ENCODE data around the gene TCF4. TPM values are rescaled to one million over a fixed set of nuclear protein-coding genes. Genes with fewer than 3 reads are reported as not detected.

The TCF4 gene
- polyA plus RNA-seq, 3 donors, result 67.7 to 81.1 (median 69.2) TPM

DNA sequence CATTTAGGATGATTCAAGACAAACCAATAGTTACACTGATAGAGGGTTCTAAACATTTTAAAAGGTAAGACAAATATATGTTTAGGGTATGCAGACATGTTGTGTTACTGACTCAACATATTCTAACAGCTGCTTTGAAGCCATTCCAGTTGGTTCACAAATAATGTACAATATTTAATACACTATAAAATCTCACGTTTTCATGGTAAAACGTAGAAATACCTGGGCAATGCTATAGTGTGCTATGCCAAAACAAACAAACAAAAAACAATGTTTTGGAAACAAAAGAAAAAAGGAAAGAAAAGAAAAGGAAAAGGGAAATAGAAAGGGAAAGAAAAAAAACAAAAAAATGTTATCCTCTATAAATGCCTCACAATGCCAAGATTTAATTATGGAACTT lies 277.1 kb downstream of the TCF4 start:
- DNase-seq (ENCODE audit: low read depth in 3 of 3, low spot score in 2 of 3), result no peak

- DNase-seq (ENCODE audit: low read depth in 3 of 3, low spot score in 2 of 3), result no peak
Observed at GRCh38 chr18:55310044-55310676, 277.8 kb downstream of the TCF4 start.

- DNase-seq (ENCODE audit: low read depth in 3 of 3, low spot score in 2 of 3), result no peak
Observed at GRCh38 chr18:55309249-55309648, 278.7 kb downstream of the TCF4 start.

- no peak for DNase-seq (ENCODE audit: low read depth in 3 of 3, low spot score in 2 of 3)
Observed at GRCh38 chr18:55307505-55307904, 280.5 kb downstream of the TCF4 start.

DNA sequence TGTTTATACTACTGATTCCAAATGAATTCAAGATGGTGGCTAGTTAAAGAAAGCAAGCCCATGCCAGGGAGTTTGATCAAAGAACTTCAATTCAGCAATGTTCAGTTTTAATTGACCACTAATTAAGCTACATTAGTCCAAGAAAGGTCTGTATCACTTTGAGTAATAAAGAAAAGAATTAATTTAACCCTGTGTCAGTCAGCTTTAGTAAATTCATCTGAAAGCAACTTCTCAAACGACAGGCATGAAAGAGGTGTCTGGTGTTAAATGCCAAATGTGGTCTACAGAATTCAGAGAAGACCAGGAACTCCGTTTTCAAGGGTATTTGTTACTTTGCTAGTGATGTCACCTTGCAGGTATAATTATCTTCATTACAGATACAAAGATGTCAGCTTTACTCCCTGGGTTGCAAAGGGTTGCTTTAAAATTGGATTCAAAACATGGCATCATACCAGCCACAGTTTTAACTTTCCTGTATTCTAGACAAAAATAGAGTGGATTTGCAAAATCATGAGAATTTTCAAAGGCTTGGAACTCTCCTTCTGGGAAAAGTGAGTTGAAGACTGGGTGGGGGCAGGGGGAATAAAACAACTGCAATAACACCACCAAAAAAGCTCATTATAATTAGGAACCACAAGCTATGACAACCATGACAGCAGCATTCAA lies 281.5 kb downstream of the TCF4 start:
- DNase-seq (ENCODE audit: low read depth in 3 of 3, low spot score in 2 of 3), result no peak

DNA sequence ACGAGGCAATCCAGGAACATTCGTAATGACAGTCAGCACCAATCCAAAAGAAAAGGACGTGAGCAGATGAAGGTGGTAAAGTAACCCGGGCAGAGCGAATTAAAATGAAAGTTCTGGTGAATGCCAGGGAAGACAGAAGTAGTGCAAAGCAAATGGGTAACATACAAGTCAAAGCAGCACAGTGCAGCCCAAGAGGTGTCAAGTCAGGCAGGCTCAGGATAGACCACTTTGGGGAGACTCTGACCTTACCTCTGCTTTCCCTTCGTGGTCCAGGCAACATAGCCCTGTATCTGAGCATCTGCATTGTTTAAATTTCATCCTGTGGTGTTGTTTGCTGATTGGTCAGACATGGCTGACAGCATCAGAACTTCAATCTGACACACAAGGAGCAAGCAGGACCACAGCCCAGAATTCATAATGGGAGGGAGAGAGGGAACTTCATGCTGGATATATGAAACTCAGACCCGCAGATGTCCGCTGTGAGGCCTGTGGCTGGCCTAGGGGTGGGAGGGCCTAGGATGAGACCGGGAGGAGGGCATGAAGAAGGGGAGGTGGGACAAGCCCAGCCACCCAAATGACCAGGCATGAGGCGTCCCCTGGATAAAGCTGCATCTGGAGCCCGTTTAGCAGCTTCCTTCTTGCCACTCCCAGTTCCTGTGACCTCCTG lies 285.7 kb downstream of the TCF4 start:
- no peak for DNase-seq (ENCODE audit: low read depth in 3 of 3, low spot score in 2 of 3)

- no peak for DNase-seq (ENCODE audit: low read depth in 3 of 3, low spot score in 2 of 3)
Observed at GRCh38 chr18:55301824-55302166, 286.2 kb downstream of the TCF4 start.

DNA sequence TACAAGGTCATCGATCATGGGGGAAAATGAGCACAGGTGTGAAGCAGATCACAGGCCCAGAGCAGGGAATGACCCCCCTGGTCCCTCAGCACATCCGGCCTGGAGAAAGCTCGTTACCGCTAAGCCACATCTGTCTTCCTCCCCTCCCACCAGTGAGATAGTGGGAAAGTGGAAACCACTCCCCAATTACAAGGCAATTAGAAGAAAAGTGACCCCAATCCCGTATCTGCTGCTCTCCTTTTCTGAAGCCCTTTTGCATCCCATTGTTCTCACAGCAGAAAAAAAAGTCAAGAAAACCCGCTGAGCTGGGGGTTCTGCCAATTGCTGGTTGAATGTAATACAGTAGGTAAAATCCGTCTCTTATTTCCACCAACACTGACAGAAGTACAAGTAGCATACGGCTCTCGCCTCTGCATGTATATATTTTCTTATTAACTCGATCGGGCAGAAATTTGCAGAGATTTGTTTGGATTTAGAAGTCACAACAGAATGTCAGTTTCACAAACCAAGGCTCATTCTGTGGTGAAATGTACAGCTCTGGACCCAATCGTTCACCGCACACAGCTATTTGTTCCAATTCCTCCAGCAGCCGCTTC lies 287.0 kb downstream of the TCF4 start:
- no peak for DNase-seq (ENCODE audit: low read depth in 3 of 3, low spot score in 2 of 3)

DNA sequence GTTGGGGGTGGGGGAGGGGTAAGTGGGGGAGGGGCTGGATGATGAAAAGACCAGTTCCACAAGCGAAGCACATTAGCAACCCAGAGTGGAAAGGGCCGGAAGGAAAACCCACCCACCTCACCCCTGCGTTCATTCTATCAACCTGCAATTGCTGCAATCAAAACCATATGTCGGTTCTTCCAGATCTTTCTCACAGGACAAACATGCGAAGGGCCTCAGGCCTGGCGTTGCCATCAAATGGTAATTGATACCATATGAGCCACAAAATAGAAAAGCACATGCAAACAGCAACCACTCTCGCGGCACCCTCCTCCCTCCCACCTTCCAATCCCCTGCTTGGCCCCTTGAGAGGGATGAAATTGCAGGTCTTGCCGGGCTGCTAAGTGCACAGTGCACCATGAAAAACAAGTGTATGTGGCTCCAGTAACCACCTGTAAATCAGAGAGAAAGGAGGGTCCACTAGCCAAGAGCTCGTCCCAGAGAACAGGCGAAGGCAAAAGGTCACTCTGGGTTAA lies 287.5 kb downstream of the TCF4 start:
- no peak for DNase-seq (ENCODE audit: low read depth in 3 of 3, low spot score in 2 of 3)

GRCh38 chr18:55296778-55297177 lies 291.2 kb downstream of the TCF4 start:
- no peak for DNase-seq (ENCODE audit: low read depth in 3 of 3, low spot score in 2 of 3)

- no peak for DNase-seq (ENCODE audit: low read depth in 3 of 3, low spot score in 2 of 3)
Observed at GRCh38 chr18:55296115-55296514, 291.9 kb downstream of the TCF4 start.

DNA sequence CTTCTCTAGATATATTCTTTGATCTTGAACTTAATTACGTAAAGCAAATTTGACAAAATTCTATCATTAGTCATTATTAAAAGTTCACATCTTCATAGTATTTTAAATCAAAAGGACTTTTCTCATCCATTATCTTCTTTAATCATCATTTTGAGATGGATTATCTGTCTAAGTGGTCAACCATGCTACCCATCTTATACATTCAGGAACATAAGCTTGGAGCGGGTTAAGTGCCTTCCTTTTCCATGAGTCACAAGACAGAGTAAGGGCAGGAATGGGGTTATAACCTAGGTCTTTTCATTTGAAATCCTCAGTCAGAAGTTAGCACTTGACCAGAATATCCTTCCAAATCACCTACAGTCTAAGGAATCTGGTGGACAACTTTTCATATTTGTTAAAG lies 297.1 kb downstream of the TCF4 start:
- no peak for DNase-seq (ENCODE audit: low read depth in 3 of 3, low spot score in 2 of 3)

GRCh38 chr18:55289775-55290174 lies 298.2 kb downstream of the TCF4 start:
- no peak for DNase-seq (ENCODE audit: low read depth in 3 of 3, low spot score in 2 of 3)

GRCh38 chr18:55289048-55289447 lies 298.9 kb downstream of the TCF4 start:
- no peak for DNase-seq (ENCODE audit: low read depth in 3 of 3, low spot score in 2 of 3)

DNA sequence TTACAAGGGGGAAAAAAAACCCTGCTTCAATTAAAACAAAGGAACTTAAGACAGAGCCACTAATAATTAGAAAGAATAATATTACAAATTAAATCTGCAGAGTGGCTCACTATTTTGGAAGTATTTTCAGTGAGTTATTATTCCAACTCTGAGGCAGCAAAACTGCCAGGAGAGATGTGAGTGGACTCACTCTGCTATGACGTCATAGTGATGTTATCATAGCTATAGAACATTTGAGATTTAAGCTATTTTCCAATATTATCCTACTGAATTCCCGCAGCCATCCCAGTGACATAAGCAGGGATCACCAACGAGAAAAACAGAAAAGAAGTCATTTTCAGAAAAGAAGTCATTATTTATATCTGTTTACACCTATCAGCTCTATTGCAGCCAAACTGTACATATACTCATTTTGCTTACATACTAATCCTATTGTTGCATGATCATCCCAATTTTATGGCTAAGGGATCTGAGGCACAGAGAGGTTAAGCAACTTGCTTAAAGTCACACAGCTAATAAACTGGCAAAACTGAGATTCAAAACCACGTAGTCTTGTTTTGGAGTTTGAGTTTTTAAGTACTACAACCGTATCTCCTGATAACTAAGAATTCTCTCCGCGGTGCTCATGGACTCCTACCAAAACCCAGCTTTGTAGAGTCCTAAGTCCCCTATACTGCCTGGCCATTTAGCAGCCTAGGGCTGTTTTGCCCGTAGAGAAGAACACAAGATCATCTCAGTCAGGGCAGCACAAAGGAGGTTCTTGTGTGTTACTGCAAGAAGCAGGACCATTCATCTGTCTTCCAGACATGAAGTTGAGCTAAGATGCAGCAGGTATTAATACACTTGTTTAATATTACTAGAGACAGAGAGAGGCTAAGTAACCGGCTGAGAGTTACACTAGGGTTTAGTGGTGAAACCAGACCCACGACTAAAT lies 299.8 kb downstream of the TCF4 start:
- no peak for DNase-seq (ENCODE audit: low read depth in 3 of 3, low spot score in 2 of 3)

GRCh38 chr18:55287149-55287806 lies 300.7 kb downstream of the TCF4 start:
- no peak for DNase-seq (ENCODE audit: low read depth in 3 of 3, low spot score in 2 of 3)

- DNase-seq (ENCODE audit: low read depth in 3 of 3, low spot score in 2 of 3), result no peak
Observed at GRCh38 chr18:55286257-55286825, 301.7 kb downstream of the TCF4 start.

- no peak for DNase-seq (ENCODE audit: low read depth in 3 of 3, low spot score in 2 of 3)
Observed at GRCh38 chr18:55284614-55285013, 303.4 kb downstream of the TCF4 start.

DNA sequence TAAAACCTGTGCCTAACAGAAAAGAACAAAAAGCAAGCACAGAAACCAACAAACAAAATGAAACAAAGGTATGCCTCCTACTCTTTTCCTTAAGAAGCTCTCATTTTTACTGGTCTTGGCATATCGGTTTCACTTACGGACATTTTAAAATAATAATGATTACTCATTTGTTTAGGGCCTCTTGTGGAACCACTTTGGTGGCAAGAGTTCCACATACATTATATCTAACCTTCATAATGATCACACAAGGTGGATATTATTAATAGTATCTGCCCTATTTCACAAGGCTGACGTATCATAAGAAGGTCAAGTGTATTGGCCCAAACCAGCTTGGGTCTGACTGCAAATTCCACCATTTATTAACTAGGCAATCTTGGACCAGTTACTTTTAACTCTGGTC lies 304.7 kb downstream of the TCF4 start:
- no peak for DNase-seq (ENCODE audit: low read depth in 3 of 3, low spot score in 2 of 3)

GRCh38 chr18:55280503-55280902 lies 307.5 kb downstream of the TCF4 start:
- DNase-seq (ENCODE audit: low read depth in 3 of 3, low spot score in 2 of 3), result no peak

Measured in right renal cortex interstitium (tissue), 3 donors.